ENCODE data around the gene SEPTIN8. TPM values are rescaled to one million over a fixed set of nuclear protein-coding genes. Genes with fewer than 3 reads are reported as not detected.

Gene SEPTIN8
- total RNA-seq, 1 experiment from 2014 or later, result 38.2 TPM

GRCh38 chr5:132747616-132748440 lies 29.2 kb downstream of the SEPTIN8 start:
- peak overlapping the region; percentile 23 for H3K4me2 ChIP-seq (ENCODE audit: insufficient read depth, insufficient read length, low read length)
- no peak overlapping the region; the same call in 1 of the 2 replicates for H3K14ac ChIP-seq (ENCODE audit: insufficient read depth, low read length)
- no peaks in the 10 kb centered on the region; a peak in 1 of 7 replicates for H3K36me3 Mint-ChIP-seq (ENCODE audit: insufficient read depth in 1 of 3, low read depth in 3 of 3)
- no peak overlapping the region for H2AFZ ChIP-seq (ENCODE audit: low read length)
- H3K4me1 ChIP-seq (ENCODE audit: insufficient read depth, low read length), result no peaks in the 10 kb centered on the region
- H3K23ac ChIP-seq (ENCODE audit: insufficient read length, low read depth, low read length), result no peak overlapping the region
- H4K5ac ChIP-seq (ENCODE audit: insufficient read length, low read depth, low read length), result no peak overlapping the region
- H4K8ac ChIP-seq (replicated peaks; ENCODE audit: insufficient read length, low read depth, low read length), result no peak overlapping the region
- no peak overlapping the region for H3K27ac Mint-ChIP-seq
- TF ChIP-seq, protein P1, sequence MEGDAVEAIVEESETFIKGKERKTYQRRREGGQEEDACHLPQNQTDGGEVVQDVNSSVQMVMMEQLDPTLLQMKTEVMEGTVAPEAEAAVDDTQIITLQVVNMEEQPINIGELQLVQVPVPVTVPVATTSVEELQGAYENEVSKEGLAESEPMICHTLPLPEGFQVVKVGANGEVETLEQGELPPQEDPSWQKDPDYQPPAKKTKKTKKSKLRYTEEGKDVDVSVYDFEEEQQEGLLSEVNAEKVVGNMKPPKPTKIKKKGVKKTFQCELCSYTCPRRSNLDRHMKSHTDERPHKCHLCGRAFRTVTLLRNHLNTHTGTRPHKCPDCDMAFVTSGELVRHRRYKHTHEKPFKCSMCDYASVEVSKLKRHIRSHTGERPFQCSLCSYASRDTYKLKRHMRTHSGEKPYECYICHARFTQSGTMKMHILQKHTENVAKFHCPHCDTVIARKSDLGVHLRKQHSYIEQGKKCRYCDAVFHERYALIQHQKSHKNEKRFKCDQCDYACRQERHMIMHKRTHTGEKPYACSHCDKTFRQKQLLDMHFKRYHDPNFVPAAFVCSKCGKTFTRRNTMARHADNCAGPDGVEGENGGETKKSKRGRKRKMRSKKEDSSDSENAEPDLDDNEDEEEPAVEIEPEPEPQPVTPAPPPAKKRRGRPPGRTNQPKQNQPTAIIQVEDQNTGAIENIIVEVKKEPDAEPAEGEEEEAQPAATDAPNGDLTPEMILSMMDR (conservative IDR thresholded peaks at IDR 0.05), result no peak
- H2BK120ac ChIP-seq (ENCODE audit: low read depth, low read length, poor library complexity, severe bottlenecking), result no peak overlapping the region
- H3K18ac ChIP-seq (ENCODE audit: insufficient read length, low read depth, low read length), result no peak overlapping the region
- no peak overlapping the region for H2BK12ac ChIP-seq (ENCODE audit: insufficient read length, low read depth, low read length)
- H2BK15ac ChIP-seq (ENCODE audit: low read depth, low read length), result no peak overlapping the region
- no peak overlapping the region for H3K4ac ChIP-seq (ENCODE audit: low read depth, low read length)
- H4K91ac ChIP-seq (ENCODE audit: insufficient read length, low read depth, low read length), result no peak overlapping the region
- H4K20me1 ChIP-seq (ENCODE audit: control insufficient read depth, insufficient read depth, insufficient read length), result no peaks in the 10 kb centered on the region
- peak; percentile 60 for DNase-seq
- WGBS (ENCODE audit: extremely low coverage, insufficient read length, low lambda C conversion rate), result no CpG with 5 or more reads among the region's 76 CpGs
- H3K9me3 ChIP-seq (ENCODE audit: control insufficient read depth, low read depth, low read length), result no peaks in the 10 kb centered on the region
- H3K27me3 Mint-ChIP-seq (ENCODE audit: low read depth), result peaks cover 65% of the 10 kb centered on the region
- H3K79me2 ChIP-seq (ENCODE audit: insufficient read depth, low read length), result no peaks in the 10 kb centered on the region
- no peak overlapping the region for H3K9ac ChIP-seq (ENCODE audit: extremely low read depth, insufficient read length, low read length)
- no peak overlapping the region for H3K27ac ChIP-seq (ENCODE audit: insufficient read length, low read depth, low read length)
- no peak overlapping the region for H3K56ac ChIP-seq (ENCODE audit: insufficient read length, low read depth, low read length)
- H3T11ph ChIP-seq (ENCODE audit: low read length), result no peak overlapping the region
- H3K79me1 ChIP-seq (ENCODE audit: insufficient read depth, low read depth, low read length, poor library complexity, severe bottlenecking), result no peaks in the 10 kb centered on the region
- no peak overlapping the region for H2AK5ac ChIP-seq (ENCODE audit: insufficient read length, low read length)
- H3K9me3 Mint-ChIP-seq, result peaks cover 0 to 3% of the 10 kb centered on the region in 2 experiments; a peak in 1 of 5 replicates
- H3K27me3 ChIP-seq (ENCODE audit: insufficient read depth, low read length), result peaks cover 16% of the 10 kb centered on the region; the same call in 1 of the 2 replicates
- H3K23me2 ChIP-seq (ENCODE audit: insufficient read length, low read depth, low read length, poor library complexity, severe bottlenecking), result peaks cover 6% of the 10 kb centered on the region
- H2BK5ac ChIP-seq (ENCODE audit: insufficient read length, low read length), result no peak overlapping the region
- H2BK20ac ChIP-seq (ENCODE audit: low read depth, low read length, poor library complexity, severe bottlenecking), result no peak overlapping the region
- H3K4me1 Mint-ChIP-seq, result peaks cover 0 to 3% of the 10 kb centered on the region in 2 experiments; a peak in 1 of 4 replicates
- peak overlapping the region; percentile 43 to 67; a peak in 4 of 5 replicates for H3K4me3 Mint-ChIP-seq

Data from H9 (cell line).